K562 (cell line): ENCODE data around the gene TUT1. TPM values are rescaled to one million over a fixed set of nuclear protein-coding genes. Genes with fewer than 3 reads are reported as not detected.

Source experiments
- CAMTA2 ChIP-seq: fragments of 250-450 bp; sonication (Bioruptor Pico); conservative IDR thresholded peaks from 2 replicates; pipeline ENCODE4 v1.5.1; 2022
- CTCF ChIP-seq, 3 experiments: IDR thresholded peaks in 2 of 3; conservative IDR thresholded peaks in 1 of 3; 2 replicates each; pipeline ENCODE4 v1.5.1; 2011 to 2012; ENCODE audit warnings: low read length in 3 of 3, mild to moderate bottlenecking in 3 of 3, control low read depth in 2 of 3, improper control_type of control experiment in 1 of 3, inconsistent platforms in 1 of 3, low read depth in 1 of 3, mixed read lengths in 1 of 3, moderate library complexity in 1 of 3; ENCODE audit not compliant: insufficient read depth in 2 of 3
- DLX4 ChIP-seq: fragments of 250-450 bp; sonication (Bioruptor Pico); IDR thresholded peaks from 2 replicates; pipeline ENCODE4 v1.6.1; 2021; ENCODE audit warnings: mild to moderate bottlenecking
- FOXM1 ChIP-seq, 2 experiments: fragments of 450-650 bp in 1 of 2; sonication (generic) in 1 of 2; formaldehyde crosslinking in 1 of 2; IDR thresholded peaks; 2 replicates each; pipeline versions ENCODE4 v1.6.1 to v1.9.0; 2017 to 2022; ENCODE audit warnings: low read depth in 2 of 2, mild to moderate bottlenecking in 2 of 2, missing genetic modification reagents in 1 of 2, moderate library complexity in 1 of 2
- MCM5 ChIP-seq: fragments of 450-650 bp; IDR thresholded peaks from 2 replicates; pipeline ENCODE4 v1.6.1; 2016; ENCODE audit warnings: low read depth
- MED1 ChIP-seq: sonication (generic); formaldehyde crosslinking; IDR thresholded peaks from 2 replicates; pipeline ENCODE4 v1.8.1; 2023; ENCODE audit warnings: missing genetic modification reagents, borderline replicate concordance
- NRF1 ChIP-seq, 2 experiments: fragments of 450-650 bp; IDR thresholded peaks in 1 of 2; conservative IDR thresholded peaks in 1 of 2; 2 replicates each; pipeline ENCODE4 v1.6.1; 2014; ENCODE audit warnings: mild to moderate bottlenecking in 2 of 2
- NUFIP1 ChIP-seq: fragments of 450-650 bp; IDR thresholded peaks from 2 replicates; pipeline ENCODE4 v1.6.1; 2018; ENCODE audit not compliant: partially characterized antibody
- RFX1 ChIP-seq: fragments of 450-650 bp; IDR thresholded peaks from 2 replicates; pipeline ENCODE4 v1.6.1; 2016; ENCODE audit warnings: mild to moderate bottlenecking, moderate library complexity
- TAF9B ChIP-seq: fragments of 450-650 bp; IDR thresholded peaks from 2 replicates; pipeline ENCODE4 v1.6.1; 2018; ENCODE audit warnings: mild to moderate bottlenecking; ENCODE audit not compliant: partially characterized antibody
- TEAD1 ChIP-seq, 2 experiments: fragments of 450-650 bp in 1 of 2; sonication (generic) in 1 of 2; formaldehyde crosslinking; IDR thresholded peaks; 2 replicates each; pipeline versions ENCODE4 v1.4.0 to v1.8.0; 2020 to 2022; ENCODE audit warnings: mild to moderate bottlenecking in 2 of 2, missing genetic modification reagents in 1 of 2
- THRB ChIP-seq: fragments of 450-650 bp; formaldehyde crosslinking; conservative IDR thresholded peaks from 2 replicates; pipeline ENCODE4 v1.4.0; 2022; ENCODE audit warnings: mild to moderate bottlenecking, missing genetic modification characterization
- U2AF2 ChIP-seq: fragments of 200-400 bp; formaldehyde crosslinking; optimal IDR thresholded peaks from 2 replicates; pipeline ENCODE3; 2017; ENCODE audit warnings: low read depth, mild to moderate bottlenecking, low read length
- ZBTB11 ChIP-seq, 3 experiments: fragments of 200-800 bp in 1 of 3; fragments of 250-450 bp in 1 of 3; fragments of 450-650 bp in 1 of 3; sonication (Bioruptor Pico) in 1 of 3; sonication (Bioruptor generic) in 1 of 3; formaldehyde crosslinking in 1 of 3; IDR thresholded peaks; 2 replicates each; pipeline versions ENCODE4 v1.6.1 to v1.8.0; 2016 to 2022; ENCODE audit warnings: mild to moderate bottlenecking in 2 of 3, missing genetic modification characterization in 2 of 3, missing compliant biosample characterization in 1 of 3, moderate library complexity in 1 of 3
- ZNF274 ChIP-seq: IDR thresholded peaks from 2 replicates; pipeline ENCODE4 v1.6.1; 2011; ENCODE audit warnings: low read depth, mild to moderate bottlenecking, low read length, moderate library complexity, borderline replicate concordance
- ZNF445 ChIP-seq: fragments of 250-450 bp; sonication (Bioruptor Pico); IDR thresholded peaks from 2 replicates; pipeline ENCODE4 v1.4.0; 2020; ENCODE audit warnings: low read depth, mild to moderate bottlenecking, moderate library complexity
- ZNF717 ChIP-seq: fragments of 250-450 bp; sonication (Bioruptor Pico); IDR thresholded peaks from 2 replicates; pipeline ENCODE4 v1.5.0; 2021
- polyA plus RNA-seq, 8 experiments: library from polyadenylated mRNA; depleted of rRNA in 4 of 8; stranded (reverse) in 5 of 8; unstranded in 3 of 8; fragments of >200 nt; fragmentation: Nextera tagmentation in 2 of 8; fragmentation: Illumina TruSeq in 1 of 8; extraction: Ambion mirVana in 2 of 8; extraction: Trizol in 1 of 8; gene quantifications; 2 replicates each; pipeline versions ENCODE4 v1.2.1 to v1.2.3, GENCODE V29; 2011 to 2014; ENCODE audit warnings: inconsistent platforms in 1 of 8, missing spikeins in 1 of 8
- total RNA-seq, 7 experiments: library from RNA; depleted of rRNA in 6 of 7; stranded (reverse); fragments of >200 nt in 6 of 7; fragmentation: Illumina TruSeq in 2 of 7; extraction: Trizol in 2 of 7; gene quantifications; 2 replicates each; pipeline versions ENCODE4 v1.2.1 to v1.2.3, GENCODE V29; 2011 to 2021; ENCODE audit warnings: low replicate concordance in 1 of 7

The TUT1 gene
- total and polyA plus RNA-seq, 9 of the 15 experiments (the other 6 are each of a cell fraction or from before 2014, with no cell fraction given) = 0.66 to 44.3 (median 15.7) TPM

GRCh38 chr11:62553080-62553838 lies 38.1 kb downstream of the TUT1 start (continued):
- TF ChIP-seq CAMTA2 (no peak), U2AF2 (no peak), MCM5 (no peak), ZNF274 (no peak), ZNF717 (CRISPR knock-in tag) (no peak), NRF1 (conservative IDR thresholded peaks at IDR 0.05 in 1 of 2, IDR thresholded peaks at IDR 0.05 in 1 of 2) (peak; percentile 50 to 53), CTCF (IDR thresholded peaks at IDR 0.05 in 2 of 3, conservative IDR thresholded peaks at IDR 0.05 in 1 of 3; ENCODE audit: insufficient read depth in 2 of 3, low read depth in 1 of 3, low read length in 3 of 3) (peak in 1 of 3 experiments; percentile 7; a peak in 1 of 6 replicates), TEAD1 (CRISPR knock-in tag; IDR thresholded peaks at IDR 0.05) (peak in 1 of 2 experiments; percentile 18; a peak in 2 of 4 replicates), ZNF445 (no peak), TAF9B (no peak), NUFIP1 (no peak), THRB (CRISPR knock-in tag) (peak; percentile 93), DLX4 (CRISPR knock-in tag) (no peak), FOXM1 (IDR thresholded peaks at IDR 0.05; ENCODE audit: low read depth) (peak; percentile 51), FOXM1 (CRISPR knock-in tag; IDR thresholded peaks at IDR 0.05; ENCODE audit: low read depth) (peak; percentile 58; the same call in 1 of the 2 replicates), MED1 (CRISPR knock-in tag) (no peak), ZBTB11 (CRISPR knock-in tag; IDR thresholded peaks at IDR 0.05) (no peak; a peak in 1 of 6 replicates), RFX1 (no peak)
